ENCODE measurements around the gene WDR20. TPM values are rescaled to one million over a fixed set of nuclear protein-coding genes. Genes with fewer than 3 reads are reported as not detected.

WDR20 gene
- total and polyA plus RNA-seq, 2 of the 4 experiments (the other 2 are of a cell fraction), result 20.3 to 27.4 TPM

DNA sequence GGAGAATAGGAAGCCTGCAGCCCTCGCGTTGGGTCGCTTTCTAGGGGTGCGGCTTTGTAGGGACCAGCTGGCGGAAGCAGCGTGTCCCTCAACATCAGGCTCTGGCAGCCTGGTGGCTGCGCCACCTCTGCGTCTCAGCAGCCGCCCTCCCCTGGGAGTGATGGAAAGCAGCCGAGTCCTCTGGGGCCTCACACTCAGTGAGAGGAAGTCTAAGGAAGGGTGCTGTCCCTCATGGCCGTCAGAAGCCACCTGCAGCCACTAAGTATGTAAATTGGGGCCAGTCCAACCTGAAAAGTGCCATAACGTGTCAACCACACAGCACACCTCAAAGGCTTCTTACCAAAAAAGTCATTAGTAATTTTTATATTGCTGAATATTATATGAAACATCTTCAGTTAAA lies 80.3 kb downstream of the WDR20 start:
- ATAC-seq (ENCODE audit: low read depth) (no peak), DNase-seq (no peak)
- Histone ChIP-seq H2AK9ac (replicated peaks; ENCODE audit: low read depth, low read length, poor library complexity) (no peak overlapping the region), H3K4me1 (ENCODE audit: control insufficient read depth, insufficient read depth, low read length) (peaks cover 13% of the 10 kb centered on the region), H2AK5ac (ENCODE audit: low read depth, low read length) (no peak overlapping the region), H3K4me2 (ENCODE audit: low read depth, low read length) (no peak overlapping the region), H3K27ac (ENCODE audit: insufficient read depth, low read length) (no peak overlapping the region), H4K5ac (ENCODE audit: low read depth, low read length) (no peak overlapping the region), H3K23ac (ENCODE audit: low read depth, low read length) (no peak overlapping the region), H3K9me3 (ENCODE audit: control insufficient read depth, insufficient read depth, low read length) (no peaks in the 10 kb centered on the region), H3K14ac (replicated peaks; ENCODE audit: low read depth, low read length) (no peak overlapping the region), H2BK5ac (ENCODE audit: low read depth, low read length, poor library complexity, severe bottlenecking) (no peak overlapping the region), H3K4ac (ENCODE audit: low read depth, low read length) (no peak overlapping the region), H3K27me3 (ENCODE audit: control insufficient read depth, insufficient read depth, low read length) (no peaks in the 10 kb centered on the region), H3K56ac (ENCODE audit: extremely low read depth, insufficient read depth, low read length) (no peak overlapping the region), H4K91ac (ENCODE audit: insufficient read depth, low read depth, low read length) (no peak overlapping the region), H2BK15ac (ENCODE audit: low read depth, low read length) (no peak overlapping the region), H4K20me1 (ENCODE audit: insufficient read depth, low read length) (peaks cover 15% of the 10 kb centered on the region), H3K4me3 (ENCODE audit: insufficient read depth, low read depth, low read length) (no peak overlapping the region), H2AFZ (replicated peaks; ENCODE audit: low read length, poor library complexity) (no peak overlapping the region), H3K9me1 (ENCODE audit: insufficient read depth, low read length) (peaks cover 19% of the 10 kb centered on the region), H3K79me1 (ENCODE audit: low read depth in 1 of 2, low read length in 2 of 2) (peaks cover 13 to 61% of the 10 kb centered on the region in 2 experiments), H2BK20ac (ENCODE audit: low read depth, low read length) (no peak overlapping the region), H3K36me3 (ENCODE audit: control insufficient read depth, insufficient read depth, low read length) (peaks cover 9% of the 10 kb centered on the region), H2BK120ac (ENCODE audit: low read depth, low read length) (no peak overlapping the region), H4K8ac (ENCODE audit: low read depth in 2 of 2, low read length in 2 of 2) (no peak overlapping the region), H3K18ac (ENCODE audit: low read depth, low read length) (no peak overlapping the region), H3K9ac (ENCODE audit: low read depth, low read length) (no peak overlapping the region)
- no TSS peak for BruUV-seq (replicated peaks)
- TF ChIP-seq RCOR1 (IDR thresholded peaks at IDR 0.05; ENCODE audit: insufficient replicate concordance, low read length), result no peak
- no peak for TF ChIP-seq CHD1 (IDR thresholded peaks at IDR 0.05; ENCODE audit: low read depth, low read length)
- no peak for TF ChIP-seq NFE2L2 (IDR thresholded peaks at IDR 0.05; ENCODE audit: low read depth, low read length)
- TF ChIP-seq, protein P1, sequence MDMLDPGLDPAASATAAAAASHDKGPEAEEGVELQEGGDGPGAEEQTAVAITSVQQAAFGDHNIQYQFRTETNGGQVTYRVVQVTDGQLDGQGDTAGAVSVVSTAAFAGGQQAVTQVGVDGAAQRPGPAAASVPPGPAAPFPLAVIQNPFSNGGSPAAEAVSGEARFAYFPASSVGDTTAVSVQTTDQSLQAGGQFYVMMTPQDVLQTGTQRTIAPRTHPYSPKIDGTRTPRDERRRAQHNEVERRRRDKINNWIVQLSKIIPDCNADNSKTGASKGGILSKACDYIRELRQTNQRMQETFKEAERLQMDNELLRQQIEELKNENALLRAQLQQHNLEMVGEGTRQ (IDR thresholded peaks at IDR 0.05; ENCODE audit: low read depth, low read length), result no peak
- no peak for TF ChIP-seq CEBPB (IDR thresholded peaks at IDR 0.05; ENCODE audit: low read depth, low read length)
- no peak for TF ChIP-seq MAFK (IDR thresholded peaks at IDR 0.05; ENCODE audit: low read depth, low read length)
- TF ChIP-seq RFX5 (IDR thresholded peaks at IDR 0.05; ENCODE audit: low read depth, low read length), result no peak
- TF ChIP-seq, protein P2, sequence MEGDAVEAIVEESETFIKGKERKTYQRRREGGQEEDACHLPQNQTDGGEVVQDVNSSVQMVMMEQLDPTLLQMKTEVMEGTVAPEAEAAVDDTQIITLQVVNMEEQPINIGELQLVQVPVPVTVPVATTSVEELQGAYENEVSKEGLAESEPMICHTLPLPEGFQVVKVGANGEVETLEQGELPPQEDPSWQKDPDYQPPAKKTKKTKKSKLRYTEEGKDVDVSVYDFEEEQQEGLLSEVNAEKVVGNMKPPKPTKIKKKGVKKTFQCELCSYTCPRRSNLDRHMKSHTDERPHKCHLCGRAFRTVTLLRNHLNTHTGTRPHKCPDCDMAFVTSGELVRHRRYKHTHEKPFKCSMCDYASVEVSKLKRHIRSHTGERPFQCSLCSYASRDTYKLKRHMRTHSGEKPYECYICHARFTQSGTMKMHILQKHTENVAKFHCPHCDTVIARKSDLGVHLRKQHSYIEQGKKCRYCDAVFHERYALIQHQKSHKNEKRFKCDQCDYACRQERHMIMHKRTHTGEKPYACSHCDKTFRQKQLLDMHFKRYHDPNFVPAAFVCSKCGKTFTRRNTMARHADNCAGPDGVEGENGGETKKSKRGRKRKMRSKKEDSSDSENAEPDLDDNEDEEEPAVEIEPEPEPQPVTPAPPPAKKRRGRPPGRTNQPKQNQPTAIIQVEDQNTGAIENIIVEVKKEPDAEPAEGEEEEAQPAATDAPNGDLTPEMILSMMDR (conservative IDR thresholded peaks at IDR 0.05; ENCODE audit: low read depth, low read length), result no peak
- no peak for TF ChIP-seq RAD21 (IDR thresholded peaks at IDR 0.05; ENCODE audit: low read length)
- no peak for TF ChIP-seq MXI1 (IDR thresholded peaks at IDR 0.05; ENCODE audit: borderline replicate concordance, low read depth, low read length)
- TF ChIP-seq, protein P3, sequence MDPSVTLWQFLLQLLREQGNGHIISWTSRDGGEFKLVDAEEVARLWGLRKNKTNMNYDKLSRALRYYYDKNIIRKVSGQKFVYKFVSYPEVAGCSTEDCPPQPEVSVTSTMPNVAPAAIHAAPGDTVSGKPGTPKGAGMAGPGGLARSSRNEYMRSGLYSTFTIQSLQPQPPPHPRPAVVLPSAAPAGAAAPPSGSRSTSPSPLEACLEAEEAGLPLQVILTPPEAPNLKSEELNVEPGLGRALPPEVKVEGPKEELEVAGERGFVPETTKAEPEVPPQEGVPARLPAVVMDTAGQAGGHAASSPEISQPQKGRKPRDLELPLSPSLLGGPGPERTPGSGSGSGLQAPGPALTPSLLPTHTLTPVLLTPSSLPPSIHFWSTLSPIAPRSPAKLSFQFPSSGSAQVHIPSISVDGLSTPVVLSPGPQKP (IDR thresholded peaks at IDR 0.05; ENCODE audit: borderline replicate concordance, low read depth, low read length), result no peak
- TF ChIP-seq SMC3 (IDR thresholded peaks at IDR 0.05; ENCODE audit: low read depth, low read length), result no peak
- TF ChIP-seq MAZ (IDR thresholded peaks at IDR 0.05; ENCODE audit: borderline replicate concordance, low read depth, low read length), result no peak
- TF ChIP-seq POLR2A (IDR thresholded peaks at IDR 0.05; ENCODE audit: low read depth, low read length), result no peak
- in situ Hi-C loops (cut with MboI; ENCODE audit: low sequenced_read_pairs), result no loop called here
- intact Hi-C loops (cut with micrococcal nuclease), result no loop called here
- dilution Hi-C loops (cut with HindIII; ENCODE audit: low sequenced_read_pairs, unreplicated experiment), result no loop called here
- ChIA-PET POLR2A (ENCODE audit: unreplicated experiment) (no interaction called here), CTCF (no interaction called here)
- WGBS, 2 experiments (ENCODE audit: extremely low coverage in 2 of 2, insufficient read length in 1 of 2), result 96% methylated on average over 4 of the region's 12 CpGs; no CpG with 5 or more reads in 1 of the 2 experiments
